H9 (cell line): Measurements from ENCODE around the gene STN1. TPM values are rescaled to one million over a fixed set of nuclear protein-coding genes. Genes with fewer than 3 reads are reported as not detected.

Experiments
- DNase-seq: peaks from one replicate; pipeline ENCODE4 v3.0.0-alpha.2; 2017
- H2AFZ ChIP-seq: one replicate; pipeline ENCODE4 v1.6.1; 2013; ENCODE audit warnings: mild to moderate bottlenecking, low read length, control low read depth, moderate library complexity
- H2AK5ac ChIP-seq: 2 replicates; pipeline ENCODE4 v1.6.1; 2013; ENCODE audit warnings: low read length, control low read depth, mixed read lengths; ENCODE audit not compliant: insufficient read length
- H2BK120ac ChIP-seq: one replicate; pipeline ENCODE4 v1.6.1; 2013; ENCODE audit warnings: low read depth, mild to moderate bottlenecking, low read length, control low read depth, inconsistent platforms; ENCODE audit not compliant: poor library complexity, severe bottlenecking
- H2BK12ac ChIP-seq: 2 replicates; pipeline ENCODE4 v1.6.1; 2013; ENCODE audit warnings: low read length, control low read depth, mixed read lengths, low read depth; ENCODE audit not compliant: insufficient read length
- H2BK15ac ChIP-seq: 2 replicates; pipeline ENCODE4 v1.6.1; 2013; ENCODE audit warnings: low read depth, low read length, control low read depth
- H2BK20ac ChIP-seq: one replicate; pipeline ENCODE4 v1.6.1; 2013; ENCODE audit warnings: low read depth, mild to moderate bottlenecking, low read length, control low read depth, inconsistent platforms; ENCODE audit not compliant: poor library complexity, severe bottlenecking
- H2BK5ac ChIP-seq: 2 replicates; pipeline ENCODE4 v1.6.1; 2013; ENCODE audit warnings: low read length, control low read depth, mixed read lengths; ENCODE audit not compliant: insufficient read length
- H3K14ac ChIP-seq: 2 replicates; pipeline ENCODE4 v1.6.1; 2013; ENCODE audit warnings: low read length, control low read depth; ENCODE audit not compliant: insufficient read depth
- H3K18ac ChIP-seq: 2 replicates; pipeline ENCODE4 v1.6.1; 2013; ENCODE audit warnings: low read depth, mild to moderate bottlenecking, mixed read lengths, low read length, control low read depth; ENCODE audit not compliant: insufficient read length
- H3K23ac ChIP-seq: 2 replicates; pipeline ENCODE4 v1.6.1; 2013; ENCODE audit warnings: low read length, control low read depth, mixed read lengths, low read depth; ENCODE audit not compliant: insufficient read length
- H3K23me2 ChIP-seq: 2 replicates; pipeline ENCODE4 v1.6.1; 2013; ENCODE audit warnings: low read depth, mild to moderate bottlenecking, mixed read lengths, low read length, control low read depth; ENCODE audit not compliant: insufficient read length, poor library complexity, severe bottlenecking
- H3K27ac ChIP-seq: 2 replicates; pipeline ENCODE4 v1.5.1; 2013; ENCODE audit warnings: low read length, control low read depth, mixed read lengths, low read depth; ENCODE audit not compliant: insufficient read length
- H3K27me3 ChIP-seq: 2 replicates; pipeline ENCODE4 v1.6.1; 2013; ENCODE audit warnings: low read length, control low read depth, inconsistent platforms; ENCODE audit not compliant: insufficient read depth
- H3K4ac ChIP-seq: 2 replicates; pipeline ENCODE4 v1.6.1; 2013; ENCODE audit warnings: low read depth, mild to moderate bottlenecking, control low read depth, inconsistent platforms, low read length, moderate library complexity
- H3K4me1 ChIP-seq: 2 replicates; pipeline ENCODE4 v1.6.1; 2013; ENCODE audit warnings: low read length, control low read depth, inconsistent platforms; ENCODE audit not compliant: insufficient read depth
- H3K4me2 ChIP-seq: 2 replicates; pipeline ENCODE4 v1.6.1; 2013; ENCODE audit warnings: low read length, control low read depth, mixed read lengths; ENCODE audit not compliant: insufficient read length, insufficient read depth
- H3K56ac ChIP-seq: 2 replicates; pipeline ENCODE4 v1.6.1; 2013; ENCODE audit warnings: low read depth, mild to moderate bottlenecking, mixed read lengths, low read length, control low read depth; ENCODE audit not compliant: insufficient read length
- H3K79me1 ChIP-seq: 2 replicates; pipeline ENCODE4 v1.6.1; 2013; ENCODE audit warnings: low read depth, mild to moderate bottlenecking, moderate library complexity, low read length, control low read depth, inconsistent platforms; ENCODE audit not compliant: insufficient read depth, poor library complexity, severe bottlenecking
- H3K79me2 ChIP-seq: 2 replicates; pipeline ENCODE4 v1.6.1; 2013; ENCODE audit warnings: low read length, control low read depth, inconsistent platforms; ENCODE audit not compliant: insufficient read depth
- H3K9ac ChIP-seq: 2 replicates; pipeline ENCODE4 v1.6.1; 2013; ENCODE audit warnings: low read length, control low read depth, mixed read lengths; ENCODE audit not compliant: insufficient read length; ENCODE audit errors: extremely low read depth
- H3K9me3 ChIP-seq: one replicate; pipeline ENCODE4 v1.6.1; 2013; ENCODE audit warnings: low read depth, low read length, inconsistent platforms; ENCODE audit not compliant: control insufficient read depth
- H3T11ph ChIP-seq: one replicate; pipeline ENCODE4 v1.6.1; 2013; ENCODE audit warnings: mild to moderate bottlenecking, low read length, control low read depth, inconsistent platforms
- H4K20me1 ChIP-seq: one replicate; pipeline ENCODE4 v1.6.1; 2013; ENCODE audit not compliant: control insufficient read depth, insufficient read length, insufficient read depth
- H4K5ac ChIP-seq: 2 replicates; pipeline ENCODE4 v1.6.1; 2013; ENCODE audit warnings: low read depth, mild to moderate bottlenecking, mixed read lengths, low read length, control low read depth; ENCODE audit not compliant: insufficient read length
- H4K8ac ChIP-seq: replicated peaks from 2 replicates; pipeline ENCODE4 v1.6.1; 2013; ENCODE audit warnings: low read length, control low read depth, mixed read lengths, low read depth; ENCODE audit not compliant: insufficient read length
- H4K91ac ChIP-seq: 2 replicates; pipeline ENCODE4 v1.6.1; 2013; ENCODE audit warnings: low read depth, mild to moderate bottlenecking, moderate library complexity, mixed read lengths, low read length, control low read depth; ENCODE audit not compliant: insufficient read length
- H3K27ac Mint-ChIP-seq, 3 experiments: 2 replicates in 2 of 3; 3 replicates in 1 of 3; pipeline ENCODE4 v1.8.0; 2020 to 2021; ENCODE audit warnings: mixed read lengths in 3 of 3, mild to moderate bottlenecking in 1 of 3, moderate library complexity in 1 of 3
- H3K27me3 Mint-ChIP-seq: 2 replicates; pipeline ENCODE4 v1.8.0; 2021; ENCODE audit warnings: low read depth, mild to moderate bottlenecking, moderate library complexity, mixed read lengths
- H3K36me3 Mint-ChIP-seq, 3 experiments: 2 replicates in 2 of 3; 3 replicates in 1 of 3; pipeline ENCODE4 v1.8.0; 2020 to 2021; ENCODE audit warnings: low read depth in 3 of 3, mixed read lengths in 3 of 3; ENCODE audit not compliant: insufficient read depth in 1 of 3
- H3K4me1 Mint-ChIP-seq, 2 experiments: 2 replicates each; pipeline ENCODE4 v1.8.0; 2020; ENCODE audit warnings: mixed read lengths in 2 of 2
- H3K4me3 Mint-ChIP-seq, 2 experiments: 2 replicates in 1 of 2; 3 replicates in 1 of 2; pipeline ENCODE4 v1.8.0; 2020 to 2021; ENCODE audit warnings: mild to moderate bottlenecking in 2 of 2, mixed read lengths in 2 of 2, moderate library complexity in 1 of 2
- H3K9me3 Mint-ChIP-seq, 2 experiments: 2 replicates in 1 of 2; 3 replicates in 1 of 2; pipeline ENCODE4 v1.8.0; 2020; ENCODE audit warnings: mild to moderate bottlenecking in 2 of 2, mixed read lengths in 2 of 2, moderate library complexity in 1 of 2
- CTCF ChIP-seq: fragments of 200-600 bp; sonication (generic); conservative IDR thresholded peaks from 3 replicates; pipeline ENCODE4 v1.8.0; 2021; ENCODE audit warnings: antibody characterized with exemption, mild to moderate bottlenecking
- WGBS: extraction: QIAGEN DNeasy Blood & Tissue Kit; methylation state at CpG from one replicate; pipeline ENCODE4 v1.1.7; 2013; ENCODE audit warnings: missing lambda C conversion rate, low lambda C conversion rate, mixed read lengths; ENCODE audit not compliant: insufficient read length; ENCODE audit errors: extremely low coverage; 5-methylcytosine and 5-hydroxymethylcytosine counted together
- total RNA-seq: library from RNA; stranded (reverse); gene quantifications from 2 replicates; pipeline ENCODE4 v1.2.1, GENCODE V29; 2021

The STN1 gene
- total RNA-seq, 1 experiment from 2014 or later, result 11.3 TPM

GRCh38 chr10:103847346-103847745, 70.6 kb downstream of the STN1 start:
- peaks cover 21 to 23% of the 10 kb centered on the region in 2 experiments for H3K4me1 Mint-ChIP-seq
- Histone ChIP-seq H4K5ac (no peak overlapping the region), H3K4me1 (no peaks in the 10 kb centered on the region), H3K4ac (no peak overlapping the region), H2BK20ac (no peak overlapping the region), H3K14ac (no peak overlapping the region), H3K9me3 (no peaks in the 10 kb centered on the region), H3K4me2 (no peak overlapping the region), H2BK5ac (no peak overlapping the region), H3K79me2 (no peaks in the 10 kb centered on the region), H3K27ac (no peak overlapping the region), H3K23me2 (no peaks in the 10 kb centered on the region), H2AK5ac (no peak overlapping the region), H4K8ac (no peak overlapping the region), H3K23ac (no peak overlapping the region), H2AFZ (no peak overlapping the region), H2BK120ac (no peak overlapping the region), H3K79me1 (no peaks in the 10 kb centered on the region), H3K9ac (no peak overlapping the region), H3K18ac (no peak overlapping the region), H2BK12ac (no peak overlapping the region), H2BK15ac (no peak overlapping the region), H3K56ac (no peak overlapping the region), H3T11ph (no peak overlapping the region), H4K20me1 (no peaks in the 10 kb centered on the region), H3K27me3 (no peaks in the 10 kb centered on the region), H4K91ac (no peak overlapping the region)
- WGBS, result no CpG with 5 or more reads among the region's 7 CpGs
- no peak for DNase-seq
- H3K9me3 Mint-ChIP-seq, result no peaks in the 10 kb centered on the region
- H3K36me3 Mint-ChIP-seq, result no peaks in the 10 kb centered on the region
- no peak overlapping the region for H3K4me3 Mint-ChIP-seq
- TF ChIP-seq CTCF, result no peak
- no peak overlapping the region for H3K27ac Mint-ChIP-seq
- peaks cover 7% of the 10 kb centered on the region for H3K27me3 Mint-ChIP-seq
